HG03060 (cell line): ENCODE measurements around the gene TAF11L13.

Experiments used
- ATAC-seq: cut with Tn5 transposase; IDR thresholded peaks from one replicate; pipeline ENCODE4 v1.9.1; 2021; ENCODE audit warnings: low read depth, moderate number of reproducible peaks; ENCODE audit not compliant: unreplicated experiment

Gene TAF11L13

DNA sequence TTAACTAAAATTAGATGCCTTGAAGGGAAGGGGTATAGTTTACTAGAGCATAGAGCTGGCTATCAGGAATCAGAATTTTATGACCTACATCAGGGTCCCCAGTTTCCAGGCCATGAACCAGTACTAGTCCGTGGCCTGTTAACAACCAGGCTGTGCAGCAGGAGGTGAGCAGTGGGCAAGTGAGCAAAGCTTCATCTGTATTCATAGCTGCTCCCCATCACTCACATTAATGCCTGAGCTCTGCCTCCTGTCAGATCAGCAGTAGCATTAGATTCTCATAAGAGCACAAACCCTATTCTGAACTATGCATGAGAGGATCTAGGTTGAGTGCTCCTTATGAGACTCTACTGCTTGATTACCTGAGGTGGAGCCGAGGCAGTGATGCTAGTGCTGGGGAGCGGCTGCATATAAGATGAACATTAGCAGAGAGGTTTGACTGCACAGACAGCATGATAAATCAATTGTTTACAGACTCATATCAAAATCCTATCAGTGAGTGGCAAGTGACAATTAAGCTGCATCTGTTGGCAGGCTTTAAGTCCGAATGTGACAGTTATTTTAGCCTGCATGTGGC lies 47.0 kb downstream of the TAF11L13 start:
- ATAC-seq: no peak

GRCh38 chr5:17679597-17680203 lies 47.8 kb downstream of the TAF11L13 start:
- ATAC-seq: no peak

- ATAC-seq: no peak
These were observed 48.8 kb downstream of the TAF11L13 start for GRCh38 chr5:17680737-17681136.
